ENCODE data around the gene BRD2.
A peak's percentile ranks its signal among the peaks of the same experiment; 100 is the strongest.
"Not testable (repeated sequence)": the region's sequence is repeated elsewhere in the genome, so short reads cannot be mapped to it uniquely, and the experiment has no call there.

BRD2 gene

GRCh38 chr6:32968093-32968866 is at the start of gene BRD2:
BRD2 (plus strand) TSS chr6:32968594; CDS start chr6:32972899, 4,305 bp downstream.
- DNase-seq, result peak; percentile 97

- DNase-seq, result no peak
Measured at GRCh38 chr6:32920715-32921114, 47.7 kb upstream of the BRD2 start.

GRCh38 chr6:32922083-32922482 is 46.3 kb upstream of the BRD2 start:
- DNase-seq, result no peak

GRCh38 chr6:32931211-32931610 is 37.2 kb upstream of the BRD2 start:
- no peak for DNase-seq

GRCh38 chr6:32932132-32932868 is 36.1 kb upstream of the BRD2 start:
- DNase-seq, result no peak

- DNase-seq, result peak; percentile 88
Measured at GRCh38 chr6:32933661-32934085, 34.7 kb upstream of the BRD2 start.

GRCh38 chr6:32935551-32936238 is 32.7 kb upstream of the BRD2 start:
- DNase-seq, result no peak

- no peak for DNase-seq
Measured at GRCh38 chr6:32936239-32937152, 31.9 kb upstream of the BRD2 start.

GRCh38 chr6:32937230-32937633 is 31.2 kb upstream of the BRD2 start:
- no peak for DNase-seq

GRCh38 chr6:32938494-32938893 is 29.9 kb upstream of the BRD2 start:
- DNase-seq, result no peak

GRCh38 chr6:32940656-32941213 is 27.7 kb upstream of the BRD2 start, which contains the start of gene HLA-DMB:
HLA-DMB (minus strand) TSS chr6:32941028; CDS start chr6:32940807, 221 bp downstream.
- peak; percentile 39 for DNase-seq

- peak; percentile 58 for DNase-seq
Measured at GRCh38 chr6:32941214-32941768, 27.1 kb upstream of the BRD2 start.

GRCh38 chr6:32942555-32943123 is 25.8 kb upstream of the BRD2 start:
- not testable (repeated sequence) for DNase-seq

- DNase-seq, result peak; percentile 56
Measured at GRCh38 chr6:32943864-32944649, 24.3 kb upstream of the BRD2 start.

GRCh38 chr6:32945108-32945760 is 23.2 kb upstream of the BRD2 start:
- peak; percentile 62 for DNase-seq

- DNase-seq, result no peak
Measured at GRCh38 chr6:32945953-32946352, 22.4 kb upstream of the BRD2 start.

GRCh38 chr6:32946893-32947292 is 21.5 kb upstream of the BRD2 start:
- DNase-seq, result no peak

GRCh38 chr6:32947552-32948465 is 20.6 kb upstream of the BRD2 start:
- DNase-seq, result peak; percentile 45

- no peak for DNase-seq
Measured at GRCh38 chr6:32949113-32949512, 19.3 kb upstream of the BRD2 start.

Data from stimulated activated CD8-positive, alpha-beta memory T cell treated with anti-CD3 and anti-CD28 coated beads, Interleukin-4, amount 100 ng/mL, for 48 hours (primary cell).